GM13977 (cell line): ENCODE measurements around the gene IL36B.

Experiments used
- DNase-seq: peaks from one replicate; pipeline ENCODE4 v3.0.0; 2012; ENCODE audit warnings: low spot score
- in situ Hi-C: fragments of 300-500 bp; cut with MboI; formaldehyde crosslinking; loops from one replicate; pipeline ENCODE4 v1.12.0; 2022; ENCODE audit warnings: low sequenced_read_pairs, low pct_unique_long_range_greater_than_20kb, mixed read lengths, inconsistent platforms; ENCODE audit not compliant: unreplicated experiment
- TF ChIP-seq, protein P1 (sequence below): IDR thresholded peaks from 2 replicates; pipeline ENCODE4 v1.5.1; 2012; ENCODE audit warnings: mild to moderate bottlenecking, control low read depth; ENCODE audit not compliant: insufficient read depth; ENCODE audit errors: extremely low read depth, missing control alignments

IL36B gene

DNA sequence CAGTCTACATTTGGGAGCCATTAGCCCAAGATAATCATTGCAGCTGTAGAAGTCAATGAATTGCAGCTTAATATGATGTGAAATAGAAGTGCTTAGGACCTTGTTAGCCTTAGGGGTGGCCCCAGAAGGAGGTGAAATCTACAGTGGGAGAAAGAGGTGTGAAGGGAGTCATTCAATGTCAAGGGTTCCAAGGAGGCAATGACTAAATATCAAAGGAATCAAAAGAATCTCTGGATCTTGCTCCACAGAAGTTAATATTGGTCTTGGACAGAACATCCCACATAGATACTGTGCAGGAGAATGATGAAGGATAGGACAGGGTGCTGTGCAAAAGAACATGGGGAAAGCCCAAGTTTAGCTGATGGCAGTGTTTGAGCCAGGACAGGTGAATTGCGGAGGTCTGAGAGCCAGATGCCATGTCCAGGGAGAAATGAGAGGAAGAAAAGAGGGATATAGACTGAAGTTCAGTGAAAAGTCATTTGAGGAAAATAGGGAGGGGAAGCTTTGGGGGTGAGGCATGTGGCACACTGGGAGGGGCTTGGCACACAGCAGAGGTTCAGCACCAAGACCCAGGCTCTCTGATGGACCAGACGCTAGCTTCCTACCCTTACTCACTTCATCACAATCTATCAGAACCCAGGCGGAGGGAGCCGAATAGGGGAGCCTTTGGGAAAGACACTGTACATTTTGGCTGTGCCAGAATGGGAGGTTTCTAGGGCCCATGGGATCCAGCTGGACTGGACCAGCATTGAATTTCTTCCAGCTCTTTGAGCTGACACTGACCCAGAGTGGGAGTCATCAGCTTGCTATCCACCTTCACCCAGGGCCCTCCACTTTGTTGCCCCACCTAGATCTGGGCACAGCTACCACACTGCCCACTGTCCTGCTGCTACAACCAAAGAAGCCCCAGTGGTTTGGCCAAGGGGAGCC lies 17.3 kb upstream of the IL36B start:
- TF ChIP-seq, protein P1, sequence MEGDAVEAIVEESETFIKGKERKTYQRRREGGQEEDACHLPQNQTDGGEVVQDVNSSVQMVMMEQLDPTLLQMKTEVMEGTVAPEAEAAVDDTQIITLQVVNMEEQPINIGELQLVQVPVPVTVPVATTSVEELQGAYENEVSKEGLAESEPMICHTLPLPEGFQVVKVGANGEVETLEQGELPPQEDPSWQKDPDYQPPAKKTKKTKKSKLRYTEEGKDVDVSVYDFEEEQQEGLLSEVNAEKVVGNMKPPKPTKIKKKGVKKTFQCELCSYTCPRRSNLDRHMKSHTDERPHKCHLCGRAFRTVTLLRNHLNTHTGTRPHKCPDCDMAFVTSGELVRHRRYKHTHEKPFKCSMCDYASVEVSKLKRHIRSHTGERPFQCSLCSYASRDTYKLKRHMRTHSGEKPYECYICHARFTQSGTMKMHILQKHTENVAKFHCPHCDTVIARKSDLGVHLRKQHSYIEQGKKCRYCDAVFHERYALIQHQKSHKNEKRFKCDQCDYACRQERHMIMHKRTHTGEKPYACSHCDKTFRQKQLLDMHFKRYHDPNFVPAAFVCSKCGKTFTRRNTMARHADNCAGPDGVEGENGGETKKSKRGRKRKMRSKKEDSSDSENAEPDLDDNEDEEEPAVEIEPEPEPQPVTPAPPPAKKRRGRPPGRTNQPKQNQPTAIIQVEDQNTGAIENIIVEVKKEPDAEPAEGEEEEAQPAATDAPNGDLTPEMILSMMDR, result no peak
- no peak for DNase-seq
- in situ Hi-C loops, result no loop called here

DNA sequence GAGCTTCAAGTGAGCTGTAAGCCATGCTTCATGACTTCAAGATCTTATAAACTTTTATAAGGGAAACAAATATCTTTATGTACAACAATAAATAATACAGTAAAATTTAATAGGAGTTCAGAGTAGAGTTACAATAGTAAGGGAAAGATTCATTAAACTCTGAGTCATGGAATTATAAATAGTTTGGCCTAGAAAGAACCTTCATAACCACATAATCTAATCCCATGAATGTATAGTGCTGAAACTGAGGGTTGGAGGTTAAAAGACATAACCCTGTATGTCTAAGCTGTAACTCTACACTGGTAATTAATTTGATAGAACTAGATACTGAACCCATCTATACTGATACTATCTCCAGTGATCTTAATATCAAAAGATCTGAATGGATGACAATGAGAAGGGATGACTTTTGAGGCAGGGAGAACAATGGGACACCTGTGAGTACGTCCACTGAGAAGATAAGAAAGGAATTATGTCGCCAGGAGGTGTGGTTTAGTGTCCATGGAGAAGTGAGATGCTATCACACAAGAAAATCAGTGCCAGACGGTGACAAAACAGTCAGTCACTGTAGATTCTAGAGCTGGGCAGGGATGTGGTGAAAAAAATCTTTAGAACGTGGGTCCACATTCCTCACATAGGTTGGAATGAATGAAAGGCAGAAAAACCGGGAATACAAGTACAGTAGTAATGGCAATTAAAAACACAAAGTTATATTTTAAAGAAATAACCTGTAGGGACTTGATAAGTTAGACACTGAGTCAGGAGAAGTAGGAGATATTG lies 16.2 kb upstream of the IL36B start:
- TF ChIP-seq, protein P1, result no peak
- no peak for DNase-seq
- in situ Hi-C loops, result no loop called here

DNA sequence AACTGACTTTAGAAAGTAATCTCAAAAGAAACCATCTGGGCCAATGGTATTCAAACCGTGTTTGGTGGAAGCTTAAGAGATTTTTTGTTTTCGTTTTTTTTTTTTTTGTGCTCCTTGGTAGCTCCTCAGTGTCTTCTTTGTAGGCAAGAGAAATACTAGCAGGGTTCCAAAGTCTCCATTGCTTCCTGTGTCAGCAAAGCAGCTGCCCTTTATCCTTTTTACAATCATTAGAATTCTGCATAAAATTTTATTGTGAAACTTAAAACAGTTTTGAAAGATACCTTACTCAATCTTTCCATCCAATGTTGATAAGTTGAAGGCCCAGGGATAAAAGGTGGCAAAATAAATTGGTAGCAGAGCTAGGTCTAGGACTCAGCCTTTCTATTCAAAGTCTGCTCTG lies 15.6 kb upstream of the IL36B start:
- in situ Hi-C loops, result no loop called here

DNA sequence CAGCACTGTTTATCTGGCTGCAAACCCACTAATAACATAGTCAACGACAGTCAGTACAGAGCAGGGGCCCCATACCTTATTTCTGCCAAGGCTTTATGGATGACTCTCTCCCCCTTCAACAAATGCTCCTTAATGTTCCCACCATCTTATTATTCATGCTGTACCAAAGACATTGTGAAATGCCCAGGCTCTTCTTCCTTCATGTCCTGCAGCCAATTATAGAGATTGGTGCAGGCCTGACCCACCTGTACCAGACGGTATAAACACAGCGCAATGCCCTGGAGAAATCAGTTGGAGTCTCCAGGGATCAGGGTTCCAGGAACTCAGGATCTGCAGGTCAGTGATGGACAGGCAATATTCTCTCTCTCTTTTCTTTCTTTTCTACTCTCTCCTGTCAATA lies 15.0 kb upstream of the IL36B start, which contains the start of gene IL1F10:
IL1F10 (plus strand) TSS at position 290 of the 400 bp plus-strand sequence. CDS start 4,769 bp downstream, outside the sequence.
- in situ Hi-C loops, result no loop called here
- no peak for DNase-seq
- TF ChIP-seq, protein P1, result no peak

More for the DNA sequence above, 15.6 kb upstream of the IL36B start:
- DNase-seq, result no peak
- TF ChIP-seq, protein P1, result no peak

DNA sequence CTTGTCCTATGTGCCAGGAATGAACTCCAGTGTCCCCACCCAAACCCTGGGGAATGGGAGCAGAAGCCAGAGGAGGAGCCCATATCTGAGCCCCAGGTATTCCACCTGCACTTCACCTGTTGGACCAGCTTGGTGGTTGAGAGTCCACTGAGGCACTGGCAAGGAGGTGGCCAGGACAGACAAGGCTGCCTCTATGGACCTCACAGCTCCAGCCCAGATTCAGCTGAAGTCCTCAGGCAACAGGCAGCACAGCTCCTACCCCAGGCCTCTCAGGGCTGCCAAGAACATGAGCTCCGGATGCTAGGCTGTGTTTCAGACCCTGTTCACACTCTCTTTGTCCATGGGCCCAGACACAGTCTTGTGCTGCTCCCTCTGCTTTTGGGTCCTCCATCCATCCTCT lies 12.2 kb upstream of the IL36B start:
- DNase-seq, result no peak
- TF ChIP-seq, protein P1, result no peak
- in situ Hi-C loops, result no loop called here

DNA sequence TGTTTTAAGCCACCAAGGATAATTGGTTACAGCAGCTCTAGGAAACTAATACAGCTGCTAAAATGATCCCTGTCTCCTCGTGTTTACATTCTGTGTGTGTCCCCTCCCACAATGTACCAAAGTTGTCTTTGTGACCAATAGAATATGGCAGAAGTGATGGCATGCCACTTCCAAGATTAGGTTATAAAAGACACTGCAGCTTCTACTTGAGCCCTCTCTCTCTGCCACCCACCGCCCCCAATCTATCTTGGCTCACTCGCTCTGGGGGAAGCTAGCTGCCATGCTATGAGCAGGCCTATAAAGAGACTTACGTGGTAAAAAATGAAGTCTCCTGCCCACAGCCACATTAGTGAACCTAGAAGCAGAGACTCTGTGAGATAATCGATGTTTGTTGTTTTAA lies 11.6 kb upstream of the IL36B start:
- in situ Hi-C loops, result no loop called here
- TF ChIP-seq, protein P1, result no peak
- no peak for DNase-seq
